ENCODE measurements around the gene C18orf63. TPM values are rescaled to one million over a fixed set of nuclear protein-coding genes. Genes with fewer than 3 reads are reported as not detected.

Gene C18orf63
- total RNA-seq, 1 experiment from 2014 or later, result not detected

DNA sequence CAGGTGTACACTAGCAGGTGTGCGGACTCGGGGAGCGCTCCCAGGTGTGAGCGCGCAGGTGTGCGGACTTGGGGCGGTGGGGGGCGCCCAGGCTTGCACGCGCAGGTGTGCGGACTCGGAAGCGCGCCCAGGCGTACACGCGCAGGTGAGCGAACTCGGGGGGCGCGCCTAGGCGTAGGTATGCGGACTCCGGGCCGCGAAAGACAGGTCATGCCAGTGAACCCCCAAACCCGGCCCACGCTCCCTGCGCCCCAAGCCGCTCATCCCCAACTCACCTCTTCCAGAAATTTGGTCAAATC lies 24.2 kb upstream of the C18orf63 start:
- TF ChIP-seq, protein P1, sequence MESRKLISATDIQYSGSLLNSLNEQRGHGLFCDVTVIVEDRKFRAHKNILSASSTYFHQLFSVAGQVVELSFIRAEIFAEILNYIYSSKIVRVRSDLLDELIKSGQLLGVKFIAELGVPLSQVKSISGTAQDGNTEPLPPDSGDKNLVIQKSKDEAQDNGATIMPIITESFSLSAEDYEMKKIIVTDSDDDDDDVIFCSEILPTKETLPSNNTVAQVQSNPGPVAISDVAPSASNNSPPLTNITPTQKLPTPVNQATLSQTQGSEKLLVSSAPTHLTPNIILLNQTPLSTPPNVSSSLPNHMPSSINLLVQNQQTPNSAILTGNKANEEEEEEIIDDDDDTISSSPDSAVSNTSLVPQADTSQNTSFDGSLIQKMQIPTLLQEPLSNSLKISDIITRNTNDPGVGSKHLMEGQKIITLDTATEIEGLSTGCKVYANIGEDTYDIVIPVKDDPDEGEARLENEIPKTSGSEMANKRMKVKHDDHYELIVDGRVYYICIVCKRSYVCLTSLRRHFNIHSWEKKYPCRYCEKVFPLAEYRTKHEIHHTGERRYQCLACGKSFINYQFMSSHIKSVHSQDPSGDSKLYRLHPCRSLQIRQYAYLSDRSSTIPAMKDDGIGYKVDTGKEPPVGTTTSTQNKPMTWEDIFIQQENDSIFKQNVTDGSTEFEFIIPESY (IDR thresholded peaks at IDR 0.05; ENCODE audit: extremely low read depth, insufficient replicate concordance, low read length), result no peak
- TF ChIP-seq, protein P2, sequence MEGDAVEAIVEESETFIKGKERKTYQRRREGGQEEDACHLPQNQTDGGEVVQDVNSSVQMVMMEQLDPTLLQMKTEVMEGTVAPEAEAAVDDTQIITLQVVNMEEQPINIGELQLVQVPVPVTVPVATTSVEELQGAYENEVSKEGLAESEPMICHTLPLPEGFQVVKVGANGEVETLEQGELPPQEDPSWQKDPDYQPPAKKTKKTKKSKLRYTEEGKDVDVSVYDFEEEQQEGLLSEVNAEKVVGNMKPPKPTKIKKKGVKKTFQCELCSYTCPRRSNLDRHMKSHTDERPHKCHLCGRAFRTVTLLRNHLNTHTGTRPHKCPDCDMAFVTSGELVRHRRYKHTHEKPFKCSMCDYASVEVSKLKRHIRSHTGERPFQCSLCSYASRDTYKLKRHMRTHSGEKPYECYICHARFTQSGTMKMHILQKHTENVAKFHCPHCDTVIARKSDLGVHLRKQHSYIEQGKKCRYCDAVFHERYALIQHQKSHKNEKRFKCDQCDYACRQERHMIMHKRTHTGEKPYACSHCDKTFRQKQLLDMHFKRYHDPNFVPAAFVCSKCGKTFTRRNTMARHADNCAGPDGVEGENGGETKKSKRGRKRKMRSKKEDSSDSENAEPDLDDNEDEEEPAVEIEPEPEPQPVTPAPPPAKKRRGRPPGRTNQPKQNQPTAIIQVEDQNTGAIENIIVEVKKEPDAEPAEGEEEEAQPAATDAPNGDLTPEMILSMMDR (IDR thresholded peaks at IDR 0.05 in 2 of 3, conservative IDR thresholded peaks at IDR 0.05 in 1 of 3; ENCODE audit: borderline replicate concordance in 1 of 3, insufficient read depth in 1 of 3, low read depth in 2 of 3, low read length in 2 of 3), result no peak
- TF ChIP-seq ZNF274 (IDR thresholded peaks at IDR 0.05; ENCODE audit: low read depth, low read length), result no peak
- Histone ChIP-seq H3K9me3 (ENCODE audit: control insufficient read depth in 1 of 2, insufficient read depth in 1 of 2, low read depth in 1 of 2, low read length in 2 of 2) (0 out of 4 replicates have a peak, but pooled peaks cover 0 to 3% of the 10 kb centered on the region in 2 experiments), H4K20me1 (ENCODE audit: insufficient read depth) (no peaks in the 10 kb centered on the region), H3K36me3 (ENCODE audit: control insufficient read depth in 1 of 2, insufficient read depth in 2 of 2, low read length in 2 of 2) (no peaks in the 10 kb centered on the region), H3K4me3 (replicated peaks in 1 of 2; ENCODE audit: low read depth in 1 of 2, low read length in 2 of 2) (peak overlapping the region; percentile 62 to 75), H3K9ac (ENCODE audit: low read length) (peak overlapping the region; percentile 52), H3K79me2 (ENCODE audit: insufficient read depth, low read length) (no peaks in the 10 kb centered on the region), H3K27me3 (ENCODE audit: insufficient read depth, low read length) (no peaks in the 10 kb centered on the region), H3K9me2 (ENCODE audit: insufficient read depth) (no peaks in the 10 kb centered on the region), H3K4me2 (ENCODE audit: low read length) (peak overlapping the region; percentile 93), H3K4me1 (ENCODE audit: control insufficient read depth in 1 of 2, insufficient read depth in 2 of 2, low read length in 2 of 2) (peaks cover 7 to 19% of the 10 kb centered on the region in 2 experiments; a peak in 3 of 4 replicates), H3K27ac (ENCODE audit: low read depth, low read length) (peak overlapping the region; percentile 20; the same call in 1 of the 2 replicates), H2AFZ (ENCODE audit: low read depth, low read length, poor library complexity, severe bottlenecking) (peak overlapping the region; percentile 68)
- TSS peak; percentile 36 for BruUV-seq (replicated peaks)
- ChIA-PET RAD21 (ENCODE audit: low non-redundant PET in 1 of 2, low total read pairs in 2 of 2, uncharacterized antibody in 2 of 2, unreplicated experiment in 2 of 2) (no interaction called here), CTCF (no interaction called here), POLR2A (no interaction called here)
- intact Hi-C loops (cut with micrococcal nuclease), result loop anchor here (2.0 to 5.0 kb wide), 2 partner anchors 143 to 201 kb away; partner anchors contain the start of gene TIMM21
- DNase-seq (ENCODE audit: low read depth, low spot score) (no peak), ATAC-seq (no peak; the same call in 1 of the 2 replicates)

All from HCT116 (cell line).